Measurements from ENCODE around the gene PSG6.
"Not testable (repeated sequence)": the region's sequence is repeated elsewhere in the genome, so short reads cannot be mapped to it uniquely, and the experiment has no call there.

PSG6 gene

GRCh38 chr19:42906162-42906561 is 11.5 kb downstream of the PSG6 start:
- FAIRE-seq, result not testable (repeated sequence)

GRCh38 chr19:42900561-42900960 is 17.1 kb downstream of the PSG6 start:
- FAIRE-seq, result not testable (repeated sequence)

GRCh38 chr19:42899674-42900073 is 18.0 kb downstream of the PSG6 start:
- FAIRE-seq, result not testable (repeated sequence)

DNA sequence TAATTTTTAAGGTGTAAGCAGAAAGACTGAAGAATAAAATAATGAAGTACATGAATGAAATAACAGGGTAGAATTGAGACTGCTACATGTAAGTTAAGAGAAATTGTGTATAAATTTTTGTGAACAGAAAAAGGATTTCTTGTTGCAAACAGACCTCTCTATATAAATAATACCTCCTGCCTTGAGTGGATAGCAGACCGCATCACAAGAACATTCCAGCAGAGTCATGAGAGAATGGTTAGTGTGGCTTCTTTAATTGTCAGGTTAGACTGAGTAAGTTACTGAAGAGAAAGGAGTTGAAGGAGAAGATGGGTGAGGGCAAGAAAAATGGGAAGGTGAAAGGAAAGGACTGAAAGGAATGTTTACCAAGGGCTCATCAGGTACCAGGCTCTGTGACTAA is 18.6 kb downstream of the PSG6 start:
- not testable (repeated sequence) for FAIRE-seq

- FAIRE-seq, result not testable (repeated sequence)
Observed at GRCh38 chr19:42898656-42899055, 19.0 kb downstream of the PSG6 start.

DNA sequence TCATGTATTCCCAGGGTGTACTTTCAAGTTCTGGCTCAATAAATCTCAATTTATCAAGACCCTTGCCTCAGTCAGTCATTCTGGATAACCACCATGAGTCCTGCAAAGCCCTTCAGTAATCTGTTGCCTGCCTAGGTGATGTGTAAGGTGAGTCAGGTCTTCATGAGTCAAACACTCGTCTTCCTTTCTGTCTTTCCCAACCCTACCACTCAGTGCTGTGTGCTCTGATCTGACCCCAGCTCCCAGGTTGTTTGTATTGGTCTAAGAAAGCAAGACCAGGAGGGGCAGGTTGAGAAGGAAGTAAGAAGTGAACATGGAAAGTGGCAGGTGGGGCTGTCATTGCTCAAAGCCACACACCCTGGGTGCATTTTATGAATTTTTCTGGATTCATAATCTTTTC is 20.0 kb downstream of the PSG6 start:
- not testable (repeated sequence) for FAIRE-seq

DNA sequence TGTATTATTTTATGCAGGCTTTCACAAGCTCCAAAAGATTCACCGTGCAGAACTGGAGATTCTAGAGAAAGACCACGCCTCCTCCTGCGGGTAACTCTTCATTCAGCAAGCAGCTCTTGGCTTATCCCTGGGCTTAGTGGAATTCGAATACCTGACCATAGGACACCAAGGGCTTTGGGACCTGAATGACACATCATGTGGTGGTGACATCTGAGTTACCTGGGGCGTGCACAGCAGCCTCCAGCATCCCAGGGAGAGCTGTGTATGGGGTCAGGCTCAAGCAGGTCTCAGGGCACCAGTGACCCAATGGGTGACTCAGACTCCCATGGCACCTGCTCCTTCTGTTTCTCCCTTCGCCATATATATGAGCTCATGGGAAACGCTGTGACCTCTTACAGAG is 27.2 kb downstream of the PSG6 start:
- FAIRE-seq, result not testable (repeated sequence)

- FAIRE-seq, result not testable (repeated sequence)
Observed at GRCh38 chr19:42887876-42888445, 29.7 kb downstream of the PSG6 start.

- not testable (repeated sequence) for FAIRE-seq
Observed at GRCh38 chr19:42882730-42883129, 35.0 kb downstream of the PSG6 start.

DNA sequence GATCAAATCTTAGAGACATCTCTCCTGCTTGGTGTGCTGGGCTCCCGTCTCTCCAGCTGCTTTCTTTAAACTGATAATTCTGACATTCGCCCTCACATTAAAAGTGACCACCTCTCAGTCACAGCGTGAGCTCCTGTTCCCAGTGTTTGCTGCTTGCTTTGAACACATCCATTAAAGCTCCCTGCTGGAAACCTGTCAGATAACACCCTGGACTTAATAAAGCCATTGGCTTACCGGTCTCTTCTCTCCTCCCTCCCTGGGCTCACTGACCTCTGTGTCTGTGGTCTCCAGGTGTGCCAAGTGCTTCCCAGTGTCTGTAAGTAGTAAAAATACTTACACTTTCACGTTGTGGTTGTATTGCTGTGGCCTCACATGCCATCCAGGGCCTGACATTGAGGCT is 35.7 kb downstream of the PSG6 start:
- not testable (repeated sequence) for FAIRE-seq

GRCh38 chr19:42881279-42881678 is 36.4 kb downstream of the PSG6 start:
- not testable (repeated sequence) for FAIRE-seq

GRCh38 chr19:42880621-42881020 is 37.1 kb downstream of the PSG6 start:
- not testable (repeated sequence) for FAIRE-seq

DNA sequence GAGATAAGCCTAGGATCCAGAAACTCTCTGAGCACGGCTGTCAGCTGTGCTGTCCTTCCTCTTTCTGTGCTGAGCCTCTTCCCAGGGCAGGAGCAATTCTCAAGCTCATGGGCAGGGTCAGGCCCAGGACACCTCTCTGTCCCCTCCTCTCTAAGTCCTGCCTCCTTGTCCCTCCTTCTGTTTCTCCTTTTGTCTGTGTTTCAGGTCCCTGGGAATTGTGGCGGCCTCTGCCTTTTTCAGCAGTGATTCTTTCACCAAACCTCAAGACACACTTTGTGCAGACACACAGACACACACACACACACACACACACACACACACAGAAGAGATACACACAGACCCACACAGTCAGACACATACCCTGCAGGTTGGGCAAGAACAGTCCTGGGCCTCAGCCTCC is 38.1 kb downstream of the PSG6 start, which contains the start of gene PSG1:
Gene PSG1 (minus strand): TSS at position 101 of the 400 bp plus-strand sequence. CDS start 132 bp downstream, outside the sequence.
- no peak for FAIRE-seq

GRCh38 chr19:42876596-42876995 is 41.1 kb downstream of the PSG6 start:
- not testable (repeated sequence) for FAIRE-seq

DNA sequence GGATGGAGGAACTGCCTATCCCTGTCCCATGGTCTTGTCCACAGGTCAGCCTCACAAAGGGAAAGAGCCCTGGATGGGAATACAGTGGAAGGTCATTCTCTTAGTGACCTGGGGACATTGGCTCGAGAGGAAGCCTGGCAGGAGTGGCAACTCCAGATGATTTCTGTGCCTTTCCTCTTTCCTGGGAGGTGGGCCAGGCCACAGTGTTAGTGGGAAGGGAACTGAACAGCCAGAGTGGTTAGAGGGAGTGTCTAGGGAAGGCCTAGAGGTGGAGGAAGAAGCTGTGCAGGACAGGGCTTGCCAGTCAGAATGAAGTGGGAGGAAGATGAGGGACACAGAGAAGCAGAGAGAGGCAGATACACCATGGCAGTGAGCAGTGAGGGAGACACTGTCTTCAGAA is 41.8 kb downstream of the PSG6 start:
- not testable (repeated sequence) for FAIRE-seq

DNA sequence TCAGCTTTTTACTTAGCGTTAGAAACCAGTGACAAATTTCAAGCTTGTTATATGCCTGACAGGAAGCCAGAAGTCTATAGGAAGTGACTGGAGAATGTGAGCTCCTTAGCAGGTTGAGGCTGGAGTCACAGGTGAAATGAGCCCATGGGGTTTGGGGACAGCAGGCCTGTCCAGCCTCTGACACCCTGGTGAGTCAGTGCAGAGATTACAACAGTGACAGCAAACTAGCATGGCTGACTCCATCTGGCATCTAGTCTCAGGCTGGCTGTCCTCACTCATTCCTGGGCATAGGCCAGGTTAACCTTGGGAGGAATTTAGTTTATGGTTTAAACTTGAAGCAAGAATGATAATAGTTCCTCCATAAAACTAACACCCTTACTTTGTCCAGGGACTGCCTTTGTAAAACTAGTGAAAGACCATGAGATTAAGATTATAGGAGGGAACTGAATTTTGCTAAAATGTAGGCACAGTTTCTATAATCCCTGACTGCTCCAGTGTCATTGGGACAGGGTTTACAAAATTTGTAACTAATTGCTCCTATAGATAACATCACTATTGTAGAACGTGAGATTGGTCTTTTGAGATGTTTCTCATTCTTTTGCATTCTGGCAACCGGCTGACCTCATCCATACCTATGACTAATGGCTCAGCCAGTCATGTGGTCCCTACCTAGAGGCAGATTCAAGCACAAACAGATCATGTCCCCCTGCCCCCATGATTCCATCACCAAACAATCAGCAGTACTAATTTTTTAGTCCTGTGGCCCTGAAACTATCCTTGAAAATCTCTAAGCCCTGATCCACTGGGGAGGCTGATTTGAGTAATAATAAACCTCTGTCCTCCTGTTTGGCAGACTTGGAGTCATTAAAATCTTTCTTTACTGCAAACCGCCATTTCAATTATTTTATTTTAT is 42.5 kb downstream of the PSG6 start:
- not testable (repeated sequence) for FAIRE-seq

GRCh38 chr19:42874136-42874535 is 43.6 kb downstream of the PSG6 start:
- not testable (repeated sequence) for FAIRE-seq

DNA sequence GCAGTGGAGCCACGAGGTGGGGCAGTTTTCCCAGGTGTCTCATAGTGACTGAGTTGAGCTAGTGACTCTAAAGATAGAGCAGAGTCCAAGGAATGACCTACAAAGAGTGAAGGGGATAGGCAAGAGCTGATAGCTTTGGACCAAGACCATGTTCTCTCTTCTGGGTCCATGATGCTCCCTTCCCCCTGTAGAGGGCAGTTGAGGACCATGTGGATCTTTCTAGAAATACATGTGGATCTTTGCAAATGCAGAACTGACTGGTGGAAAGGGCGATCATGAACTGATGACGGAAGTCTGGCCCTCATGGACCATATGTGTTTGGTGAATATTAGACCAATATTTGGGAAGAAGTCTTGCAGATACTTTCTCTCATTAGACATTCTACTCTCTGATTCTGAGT is 45.1 kb downstream of the PSG6 start:
- no peak for FAIRE-seq

GRCh38 chr19:42857544-42857867 is 60.2 kb downstream of the PSG6 start:
- no peak for FAIRE-seq

DNA sequence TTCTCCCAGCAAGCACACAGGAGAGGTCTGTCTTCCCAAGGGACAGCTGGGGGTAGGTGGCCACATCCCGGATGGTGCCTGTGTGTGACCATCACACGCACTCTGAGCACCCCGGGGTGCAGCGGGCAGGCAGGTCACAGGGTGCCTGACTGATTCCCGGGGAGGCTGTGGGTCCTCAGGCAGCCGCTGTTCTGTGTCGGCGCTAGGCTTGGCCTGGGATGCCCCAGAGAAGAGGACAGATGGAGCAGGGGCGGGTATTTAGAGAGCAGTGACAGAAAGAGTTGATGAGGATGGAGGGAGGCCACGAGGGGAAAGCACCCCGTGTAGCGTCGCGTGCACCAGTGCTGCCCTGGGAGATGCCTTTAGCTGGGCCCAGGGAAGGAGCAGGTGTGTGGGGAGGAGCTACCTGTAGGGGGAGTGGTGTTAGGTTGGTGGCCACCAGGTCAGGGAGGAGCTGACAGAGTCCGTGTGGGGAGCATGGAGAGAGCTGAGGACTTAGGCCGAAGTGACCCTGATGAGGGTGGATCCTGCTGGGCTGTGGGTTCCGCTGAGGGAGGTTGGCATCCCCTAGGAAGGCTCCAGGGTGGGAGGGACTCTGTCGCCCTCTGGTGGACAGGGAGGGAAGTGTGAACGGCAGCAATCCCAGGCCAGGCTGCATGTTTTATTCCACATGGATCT is 60.7 kb downstream of the PSG6 start:
- not testable (repeated sequence) for FAIRE-seq

DNA sequence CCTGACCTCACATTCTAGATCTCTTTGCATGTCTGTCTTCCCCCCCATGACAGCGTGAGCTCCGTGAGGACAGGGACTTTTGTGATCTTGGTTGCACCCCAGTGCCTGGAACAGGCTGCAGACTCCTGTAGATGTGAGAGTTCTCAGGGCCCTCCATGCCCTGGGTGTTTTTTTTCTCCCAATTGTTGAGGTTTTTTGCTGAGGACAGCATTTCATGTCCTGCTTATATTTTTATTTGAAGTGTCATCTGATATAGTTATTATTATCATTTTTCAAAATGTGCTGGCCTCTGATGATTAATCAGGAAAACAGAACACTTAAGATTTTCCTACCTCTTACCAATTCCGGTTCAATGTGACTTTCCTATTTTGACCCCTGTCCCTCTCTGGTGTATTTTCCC is 62.9 kb downstream of the PSG6 start:
- not testable (repeated sequence) for FAIRE-seq

- FAIRE-seq, result not testable (repeated sequence)
Observed at GRCh38 chr19:42853231-42853630, 64.5 kb downstream of the PSG6 start.

GRCh38 chr19:42852821-42853220 is 64.9 kb downstream of the PSG6 start:
- not testable (repeated sequence) for FAIRE-seq
